ENCODE data around the gene WDFY4. TPM values are rescaled to one million over a fixed set of nuclear protein-coding genes. Genes with fewer than 3 reads are reported as not detected.

WDFY4 gene
- total and polyA plus RNA-seq, 2 experiments from 2014 or later = 0.14 TPM; not detected in 1

DNA sequence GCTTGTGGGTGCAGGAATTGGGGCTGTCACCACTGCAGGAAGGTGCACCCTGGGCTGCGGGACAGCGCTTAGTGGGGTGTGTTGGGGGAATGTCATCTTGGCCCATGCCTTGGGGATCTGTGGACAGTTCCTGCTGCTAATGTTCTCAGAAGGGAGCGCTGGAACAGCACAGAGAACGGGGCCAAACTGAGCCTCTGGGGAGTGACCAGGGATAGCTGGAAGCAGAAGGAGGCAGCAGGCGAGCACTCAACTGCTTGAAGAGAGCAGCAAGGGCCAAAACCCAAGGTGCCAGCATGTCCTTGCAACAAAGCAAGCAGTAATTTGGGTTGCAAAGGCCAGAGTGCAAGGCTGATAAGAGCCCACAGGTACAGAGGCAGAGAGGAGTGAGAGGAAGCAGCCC lies 31.3 kb upstream of the WDFY4 start:
- Histone ChIP-seq H4K20me1 (replicated peaks; ENCODE audit: insufficient read depth) (no peaks in the 10 kb centered on the region), H3K27me3 (ENCODE audit: insufficient read depth) (peaks cover 20% of the 10 kb centered on the region)
- TF ChIP-seq CREB1 (CRISPR knock-in tag; IDR thresholded peaks at IDR 0.05; ENCODE audit: low read depth) (no peak), EZH2phosphoT487 (IDR thresholded peaks at IDR 0.05; ENCODE audit: unreplicated experiment) (no peak), ZNF331 (CRISPR knock-in tag; IDR thresholded peaks at IDR 0.05; ENCODE audit: low read depth) (no peak), POLR2AphosphoS5 (IDR thresholded peaks at IDR 0.05; ENCODE audit: low read depth) (no peak), NANOG (IDR thresholded peaks at IDR 0.05; ENCODE audit: borderline replicate concordance) (no peak), ZNF114 (CRISPR knock-in tag; IDR thresholded peaks at IDR 0.05) (no peak), STAT1 (IDR thresholded peaks at IDR 0.05; ENCODE audit: unreplicated experiment) (no peak), JUNB (IDR thresholded peaks at IDR 0.05; ENCODE audit: unreplicated experiment) (no peak), EZH2 (IDR thresholded peaks at IDR 0.05; ENCODE audit: low read depth, unreplicated experiment) (no peak)
- TF ChIP-seq, protein P1, sequence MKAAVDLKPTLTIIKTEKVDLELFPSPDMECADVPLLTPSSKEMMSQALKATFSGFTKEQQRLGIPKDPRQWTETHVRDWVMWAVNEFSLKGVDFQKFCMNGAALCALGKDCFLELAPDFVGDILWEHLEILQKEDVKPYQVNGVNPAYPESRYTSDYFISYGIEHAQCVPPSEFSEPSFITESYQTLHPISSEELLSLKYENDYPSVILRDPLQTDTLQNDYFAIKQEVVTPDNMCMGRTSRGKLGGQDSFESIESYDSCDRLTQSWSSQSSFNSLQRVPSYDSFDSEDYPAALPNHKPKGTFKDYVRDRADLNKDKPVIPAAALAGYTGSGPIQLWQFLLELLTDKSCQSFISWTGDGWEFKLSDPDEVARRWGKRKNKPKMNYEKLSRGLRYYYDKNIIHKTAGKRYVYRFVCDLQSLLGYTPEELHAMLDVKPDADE (IDR thresholded peaks at IDR 0.05) = no peak
- TF ChIP-seq, protein P2, sequence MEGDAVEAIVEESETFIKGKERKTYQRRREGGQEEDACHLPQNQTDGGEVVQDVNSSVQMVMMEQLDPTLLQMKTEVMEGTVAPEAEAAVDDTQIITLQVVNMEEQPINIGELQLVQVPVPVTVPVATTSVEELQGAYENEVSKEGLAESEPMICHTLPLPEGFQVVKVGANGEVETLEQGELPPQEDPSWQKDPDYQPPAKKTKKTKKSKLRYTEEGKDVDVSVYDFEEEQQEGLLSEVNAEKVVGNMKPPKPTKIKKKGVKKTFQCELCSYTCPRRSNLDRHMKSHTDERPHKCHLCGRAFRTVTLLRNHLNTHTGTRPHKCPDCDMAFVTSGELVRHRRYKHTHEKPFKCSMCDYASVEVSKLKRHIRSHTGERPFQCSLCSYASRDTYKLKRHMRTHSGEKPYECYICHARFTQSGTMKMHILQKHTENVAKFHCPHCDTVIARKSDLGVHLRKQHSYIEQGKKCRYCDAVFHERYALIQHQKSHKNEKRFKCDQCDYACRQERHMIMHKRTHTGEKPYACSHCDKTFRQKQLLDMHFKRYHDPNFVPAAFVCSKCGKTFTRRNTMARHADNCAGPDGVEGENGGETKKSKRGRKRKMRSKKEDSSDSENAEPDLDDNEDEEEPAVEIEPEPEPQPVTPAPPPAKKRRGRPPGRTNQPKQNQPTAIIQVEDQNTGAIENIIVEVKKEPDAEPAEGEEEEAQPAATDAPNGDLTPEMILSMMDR (conservative IDR thresholded peaks at IDR 0.05; ENCODE audit: low read depth in 2 of 2) = no peak
- TF ChIP-seq, protein P3, sequence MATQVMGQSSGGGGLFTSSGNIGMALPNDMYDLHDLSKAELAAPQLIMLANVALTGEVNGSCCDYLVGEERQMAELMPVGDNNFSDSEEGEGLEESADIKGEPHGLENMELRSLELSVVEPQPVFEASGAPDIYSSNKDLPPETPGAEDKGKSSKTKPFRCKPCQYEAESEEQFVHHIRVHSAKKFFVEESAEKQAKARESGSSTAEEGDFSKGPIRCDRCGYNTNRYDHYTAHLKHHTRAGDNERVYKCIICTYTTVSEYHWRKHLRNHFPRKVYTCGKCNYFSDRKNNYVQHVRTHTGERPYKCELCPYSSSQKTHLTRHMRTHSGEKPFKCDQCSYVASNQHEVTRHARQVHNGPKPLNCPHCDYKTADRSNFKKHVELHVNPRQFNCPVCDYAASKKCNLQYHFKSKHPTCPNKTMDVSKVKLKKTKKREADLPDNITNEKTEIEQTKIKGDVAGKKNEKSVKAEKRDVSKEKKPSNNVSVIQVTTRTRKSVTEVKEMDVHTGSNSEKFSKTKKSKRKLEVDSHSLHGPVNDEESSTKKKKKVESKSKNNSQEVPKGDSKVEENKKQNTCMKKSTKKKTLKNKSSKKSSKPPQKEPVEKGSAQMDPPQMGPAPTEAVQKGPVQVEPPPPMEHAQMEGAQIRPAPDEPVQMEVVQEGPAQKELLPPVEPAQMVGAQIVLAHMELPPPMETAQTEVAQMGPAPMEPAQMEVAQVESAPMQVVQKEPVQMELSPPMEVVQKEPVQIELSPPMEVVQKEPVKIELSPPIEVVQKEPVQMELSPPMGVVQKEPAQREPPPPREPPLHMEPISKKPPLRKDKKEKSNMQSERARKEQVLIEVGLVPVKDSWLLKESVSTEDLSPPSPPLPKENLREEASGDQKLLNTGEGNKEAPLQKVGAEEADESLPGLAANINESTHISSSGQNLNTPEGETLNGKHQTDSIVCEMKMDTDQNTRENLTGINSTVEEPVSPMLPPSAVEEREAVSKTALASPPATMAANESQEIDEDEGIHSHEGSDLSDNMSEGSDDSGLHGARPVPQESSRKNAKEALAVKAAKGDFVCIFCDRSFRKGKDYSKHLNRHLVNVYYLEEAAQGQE (IDR thresholded peaks at IDR 0.05; ENCODE audit: unreplicated experiment) = no peak
- TF ChIP-seq, protein P4, sequence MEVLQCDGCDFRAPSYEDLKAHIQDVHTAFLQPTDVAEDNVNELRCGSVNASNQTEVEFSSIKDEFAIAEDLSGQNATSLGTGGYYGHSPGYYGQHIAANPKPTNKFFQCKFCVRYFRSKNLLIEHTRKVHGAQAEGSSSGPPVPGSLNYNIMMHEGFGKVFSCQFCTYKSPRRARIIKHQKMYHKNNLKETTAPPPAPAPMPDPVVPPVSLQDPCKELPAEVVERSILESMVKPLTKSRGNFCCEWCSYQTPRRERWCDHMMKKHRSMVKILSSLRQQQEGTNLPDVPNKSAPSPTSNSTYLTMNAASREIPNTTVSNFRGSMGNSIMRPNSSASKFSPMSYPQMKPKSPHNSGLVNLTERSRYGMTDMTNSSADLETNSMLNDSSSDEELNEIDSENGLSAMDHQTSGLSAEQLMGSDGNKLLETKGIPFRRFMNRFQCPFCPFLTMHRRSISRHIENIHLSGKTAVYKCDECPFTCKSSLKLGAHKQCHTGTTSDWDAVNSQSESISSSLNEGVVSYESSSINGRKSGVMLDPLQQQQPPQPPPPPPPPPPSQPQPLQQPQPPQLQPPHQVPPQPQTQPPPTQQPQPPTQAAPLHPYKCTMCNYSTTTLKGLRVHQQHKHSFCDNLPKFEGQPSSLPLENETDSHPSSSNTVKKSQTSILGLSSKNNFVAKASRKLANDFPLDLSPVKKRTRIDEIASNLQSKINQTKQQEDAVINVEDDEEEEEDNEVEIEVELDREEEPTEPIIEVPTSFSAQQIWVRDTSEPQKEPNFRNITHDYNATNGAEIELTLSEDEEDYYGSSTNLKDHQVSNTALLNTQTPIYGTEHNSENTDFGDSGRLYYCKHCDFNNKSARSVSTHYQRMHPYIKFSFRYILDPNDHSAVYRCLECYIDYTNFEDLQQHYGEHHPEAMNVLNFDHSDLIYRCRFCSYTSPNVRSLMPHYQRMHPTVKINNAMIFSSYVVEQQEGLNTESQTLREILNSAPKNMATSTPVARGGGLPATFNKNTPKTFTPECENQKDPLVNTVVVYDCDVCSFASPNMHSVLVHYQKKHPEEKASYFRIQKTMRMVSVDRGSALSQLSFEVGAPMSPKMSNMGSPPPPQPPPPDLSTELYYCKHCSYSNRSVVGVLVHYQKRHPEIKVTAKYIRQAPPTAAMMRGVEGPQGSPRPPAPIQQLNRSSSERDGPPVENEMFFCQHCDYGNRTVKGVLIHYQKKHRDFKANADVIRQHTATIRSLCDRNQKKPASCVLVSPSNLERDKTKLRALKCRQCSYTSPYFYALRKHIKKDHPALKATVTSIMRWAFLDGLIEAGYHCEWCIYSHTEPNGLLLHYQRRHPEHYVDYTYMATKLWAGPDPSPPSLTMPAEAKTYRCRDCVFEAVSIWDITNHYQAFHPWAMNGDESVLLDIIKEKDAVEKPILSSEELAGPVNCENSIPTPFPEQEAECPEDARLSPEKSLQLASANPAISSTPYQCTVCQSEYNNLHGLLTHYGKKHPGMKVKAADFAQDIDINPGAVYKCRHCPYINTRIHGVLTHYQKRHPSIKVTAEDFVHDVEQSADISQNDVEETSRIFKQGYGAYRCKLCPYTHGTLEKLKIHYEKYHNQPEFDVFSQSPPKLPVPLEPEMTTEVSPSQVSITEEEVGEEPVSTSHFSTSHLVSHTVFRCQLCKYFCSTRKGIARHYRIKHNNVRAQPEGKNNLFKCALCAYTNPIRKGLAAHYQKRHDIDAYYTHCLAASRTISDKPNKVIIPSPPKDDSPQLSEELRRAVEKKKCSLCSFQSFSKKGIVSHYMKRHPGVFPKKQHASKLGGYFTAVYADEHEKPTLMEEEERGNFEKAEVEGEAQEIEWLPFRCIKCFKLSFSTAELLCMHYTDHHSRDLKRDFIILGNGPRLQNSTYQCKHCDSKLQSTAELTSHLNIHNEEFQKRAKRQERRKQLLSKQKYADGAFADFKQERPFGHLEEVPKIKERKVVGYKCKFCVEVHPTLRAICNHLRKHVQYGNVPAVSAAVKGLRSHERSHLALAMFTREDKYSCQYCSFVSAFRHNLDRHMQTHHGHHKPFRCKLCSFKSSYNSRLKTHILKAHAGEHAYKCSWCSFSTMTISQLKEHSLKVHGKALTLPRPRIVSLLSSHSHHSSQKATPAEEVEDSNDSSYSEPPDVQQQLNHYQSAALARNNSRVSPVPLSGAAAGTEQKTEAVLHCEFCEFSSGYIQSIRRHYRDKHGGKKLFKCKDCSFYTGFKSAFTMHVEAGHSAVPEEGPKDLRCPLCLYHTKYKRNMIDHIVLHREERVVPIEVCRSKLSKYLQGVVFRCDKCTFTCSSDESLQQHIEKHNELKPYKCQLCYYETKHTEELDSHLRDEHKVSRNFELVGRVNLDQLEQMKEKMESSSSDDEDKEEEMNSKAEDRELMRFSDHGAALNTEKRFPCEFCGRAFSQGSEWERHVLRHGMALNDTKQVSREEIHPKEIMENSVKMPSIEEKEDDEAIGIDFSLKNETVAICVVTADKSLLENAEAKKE (CRISPR knock-in tag; IDR thresholded peaks at IDR 0.05) = no peak

More for the DNA sequence above, 31.3 kb upstream of the WDFY4 start:
- H3K4me3 ChIP-seq = no peak overlapping the region
- DNase-seq (ENCODE audit: low spot score) (no peak), ATAC-seq (no peak)
- no peaks in the 10 kb centered on the region for H3K9me2 ChIP-seq (ENCODE audit: insufficient read depth)
- H3K4me1 ChIP-seq (ENCODE audit: insufficient read depth) = peaks cover 8% of the 10 kb centered on the region; the same call in 1 of the 2 replicates
- no peaks in the 10 kb centered on the region for H3F3A ChIP-seq (replicated peaks; ENCODE audit: low read depth)
- Mint-ChIP-seq H3K27me3 (ENCODE audit: insufficient read depth, low read depth, poor library complexity) (peaks cover 19% of the 10 kb centered on the region), H3K4me1 (peaks cover 4% of the 10 kb centered on the region), H3K9me3 (no peaks in the 10 kb centered on the region), H3K4me3 (no peak overlapping the region), H3K36me3 (ENCODE audit: low read depth) (no peaks in the 10 kb centered on the region), H3K27ac (no peak overlapping the region)
- no peak overlapping the region for H3K27ac ChIP-seq (ENCODE audit: low read depth)
- H3K36me3 ChIP-seq (ENCODE audit: insufficient read depth) = no peaks in the 10 kb centered on the region
- H3K4me2 ChIP-seq = no peak overlapping the region
- no peak overlapping the region for H2AFZ ChIP-seq
- no peaks in the 10 kb centered on the region for H3K79me2 ChIP-seq (replicated peaks; ENCODE audit: insufficient read depth)
